ENCODE results near the gene GEMIN7.
"Not testable (repeated sequence)": the region's sequence is repeated elsewhere in the genome, so short reads cannot be mapped to it uniquely, and the experiment has no call there.

Gene GEMIN7

GRCh38 chr19:45113628-45114027, 34.6 kb downstream of the GEMIN7 start:
- H3K4me3 ChIP-seq (ENCODE audit: control insufficient read depth, low read depth, low read length) = no peak overlapping the region
- no peak for TF ChIP-seq CTCF (IDR thresholded peaks at IDR 0.05; ENCODE audit: control insufficient read depth, insufficient read depth, low read depth, low read length, missing control alignments)
- no peak for DNase-seq (ENCODE audit: low read depth)

- no peak overlapping the region for H3K4me3 ChIP-seq (ENCODE audit: control insufficient read depth, low read depth, low read length)
- TF ChIP-seq CTCF (IDR thresholded peaks at IDR 0.05; ENCODE audit: control insufficient read depth, insufficient read depth, low read depth, low read length, missing control alignments) = no peak
- DNase-seq (ENCODE audit: low read depth) = no peak
Observed at GRCh38 chr19:45114116-45114515, 35.1 kb downstream of the GEMIN7 start.

GRCh38 chr19:45115809-45116615, 37.0 kb downstream of the GEMIN7 start:
- no peak for DNase-seq (ENCODE audit: low read depth)
- TF ChIP-seq CTCF (IDR thresholded peaks at IDR 0.05; ENCODE audit: control insufficient read depth, insufficient read depth, low read depth, low read length, missing control alignments) = no peak
- H3K4me3 ChIP-seq (ENCODE audit: control insufficient read depth, low read depth, low read length) = no peak overlapping the region

GRCh38 chr19:45117167-45117594, 38.1 kb downstream of the GEMIN7 start:
- no peak for DNase-seq (ENCODE audit: low read depth)
- no peak for TF ChIP-seq CTCF (IDR thresholded peaks at IDR 0.05; ENCODE audit: control insufficient read depth, insufficient read depth, low read depth, low read length, missing control alignments)
- no peak overlapping the region for H3K4me3 ChIP-seq (ENCODE audit: control insufficient read depth, low read depth, low read length)

- H3K4me3 ChIP-seq (ENCODE audit: control insufficient read depth, low read depth, low read length) = no peak overlapping the region
- DNase-seq (ENCODE audit: low read depth) = no peak
- no peak for TF ChIP-seq CTCF (IDR thresholded peaks at IDR 0.05; ENCODE audit: control insufficient read depth, insufficient read depth, low read depth, low read length, missing control alignments)
Observed at GRCh38 chr19:45117671-45118070, 38.6 kb downstream of the GEMIN7 start.

- no peak overlapping the region for H3K4me3 ChIP-seq (ENCODE audit: control insufficient read depth, low read depth, low read length)
- TF ChIP-seq CTCF (IDR thresholded peaks at IDR 0.05; ENCODE audit: control insufficient read depth, insufficient read depth, low read depth, low read length, missing control alignments) = no peak
- DNase-seq (ENCODE audit: low read depth) = no peak
Observed at GRCh38 chr19:45118106-45118505, 39.0 kb downstream of the GEMIN7 start.

- H3K4me3 ChIP-seq (ENCODE audit: control insufficient read depth, low read depth, low read length); DNase-seq (ENCODE audit: low read depth): not testable (repeated sequence)
Observed at GRCh38 chr19:45118591-45119355, 39.7 kb downstream of the GEMIN7 start.
